Inflammatory macrophage treated with lipopolysaccharide for 1 hour (primary cell): ENCODE data around the gene SLC17A4.
"Not testable (repeated sequence)": the region's sequence is repeated elsewhere in the genome, so short reads cannot be mapped to it uniquely, and the experiment has no call there.

Experiments
- DNase-seq, 2 donors: peaks; one replicate each; pipeline ENCODE4 v3.0.0-alpha.2; 2020 to 2022

SLC17A4 gene, protein sequence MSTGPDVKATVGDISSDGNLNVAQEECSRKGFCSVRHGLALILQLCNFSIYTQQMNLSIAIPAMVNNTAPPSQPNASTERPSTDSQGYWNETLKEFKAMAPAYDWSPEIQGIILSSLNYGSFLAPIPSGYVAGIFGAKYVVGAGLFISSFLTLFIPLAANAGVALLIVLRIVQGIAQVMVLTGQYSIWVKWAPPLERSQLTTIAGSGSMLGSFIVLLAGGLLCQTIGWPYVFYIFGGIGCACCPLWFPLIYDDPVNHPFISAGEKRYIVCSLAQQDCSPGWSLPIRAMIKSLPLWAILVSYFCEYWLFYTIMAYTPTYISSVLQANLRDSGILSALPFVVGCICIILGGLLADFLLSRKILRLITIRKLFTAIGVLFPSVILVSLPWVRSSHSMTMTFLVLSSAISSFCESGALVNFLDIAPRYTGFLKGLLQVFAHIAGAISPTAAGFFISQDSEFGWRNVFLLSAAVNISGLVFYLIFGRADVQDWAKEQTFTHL

DNA sequence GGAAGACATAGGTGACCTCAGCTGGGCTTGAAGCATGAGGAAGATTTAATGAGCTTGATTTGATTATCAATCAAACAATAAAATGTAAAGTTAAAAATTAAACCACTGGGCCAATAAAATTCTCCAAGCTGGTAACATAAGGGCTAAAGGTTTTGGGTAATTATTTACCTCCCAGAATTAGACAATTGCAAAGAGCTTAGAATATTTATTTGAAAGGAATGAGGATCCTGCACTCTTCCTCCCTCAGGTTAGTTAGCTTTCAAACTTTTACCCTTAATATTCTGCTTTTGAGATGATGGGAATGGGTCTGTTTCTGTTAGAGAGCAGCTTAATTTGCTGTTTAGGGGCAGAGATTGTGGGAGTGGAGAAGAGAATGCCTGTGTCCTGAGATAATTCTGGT, at the start of gene SLC17A4:
SLC17A4 (plus strand) TSS at position 208 of the 400 bp plus-strand sequence. CDS start 7,221 bp downstream, outside the sequence.
- DNase-seq, result no peak

DNA sequence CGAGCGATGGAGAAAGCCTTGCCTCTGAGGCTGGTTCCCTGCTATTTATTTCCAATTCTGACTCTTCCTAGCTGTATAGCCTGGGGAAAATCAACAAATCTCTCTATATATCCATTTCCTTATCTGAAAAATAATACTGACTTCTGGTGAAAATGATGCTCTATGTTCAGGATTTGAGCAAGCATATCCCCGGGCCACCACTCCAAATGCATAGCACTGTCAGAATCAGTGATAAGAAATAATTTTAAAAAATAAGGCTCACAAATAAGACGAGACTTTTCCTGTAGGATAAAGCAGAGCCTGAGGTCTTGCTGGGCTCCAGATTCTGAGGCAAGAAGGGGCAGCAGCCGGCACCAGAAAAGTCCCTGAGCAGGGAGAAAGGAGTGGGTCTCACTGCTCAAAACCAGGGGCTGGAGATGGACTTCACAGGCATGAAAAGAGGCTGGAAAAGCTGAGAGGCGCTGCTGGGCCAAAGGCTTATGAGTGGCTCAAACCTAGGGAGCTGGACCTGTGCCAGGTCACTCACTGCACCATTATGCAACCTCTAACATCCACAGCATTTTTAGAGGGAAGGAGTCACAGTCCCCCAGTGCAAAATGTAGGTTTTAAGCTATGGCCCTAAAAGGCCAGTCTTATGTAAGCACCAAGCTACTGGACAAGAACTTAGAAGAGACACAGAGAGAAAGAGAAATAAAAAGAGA, 48.1 kb upstream of the SLC17A4 start:
- DNase-seq, result no peak

DNA sequence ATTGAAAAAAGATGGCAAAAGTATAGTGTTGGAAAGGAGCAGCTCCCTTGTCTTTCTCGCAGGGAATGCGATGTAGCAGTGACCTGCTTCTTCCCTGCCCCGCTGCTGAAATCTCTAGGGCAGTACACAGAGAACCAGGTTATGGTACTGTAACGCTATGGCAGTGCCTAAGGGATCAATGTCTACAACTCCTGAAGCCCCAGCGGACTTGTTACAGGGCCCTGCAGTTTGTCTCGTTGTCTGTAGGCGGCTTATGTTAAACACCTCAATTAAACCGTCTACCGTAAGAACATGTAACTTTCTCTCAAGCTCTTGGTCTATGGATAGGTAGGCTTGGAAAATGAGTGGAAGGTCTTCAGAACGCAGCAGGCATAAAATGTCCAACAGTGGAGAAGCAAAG, 44.8 kb upstream of the SLC17A4 start:
- no peak for DNase-seq

DNA sequence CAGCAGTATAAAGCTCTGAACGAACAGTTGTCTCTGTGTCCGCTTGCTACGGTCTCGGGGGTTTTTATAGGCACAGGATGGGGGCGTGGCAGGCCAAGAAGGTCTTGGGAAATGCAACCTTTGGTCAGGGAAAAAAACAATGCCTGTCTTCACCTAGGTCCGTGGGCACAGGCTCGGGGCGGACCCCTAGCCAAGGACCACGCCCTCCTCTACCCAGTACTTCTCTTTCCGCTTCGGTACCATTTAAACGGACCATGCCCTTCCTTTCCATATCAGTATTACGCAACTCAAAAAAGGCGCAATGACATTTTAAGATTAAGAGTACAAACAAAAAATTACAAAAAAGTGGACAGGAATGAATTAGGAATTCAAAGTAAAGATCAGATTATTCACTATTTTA, 44.3 kb upstream of the SLC17A4 start:
- no peak for DNase-seq

DNA sequence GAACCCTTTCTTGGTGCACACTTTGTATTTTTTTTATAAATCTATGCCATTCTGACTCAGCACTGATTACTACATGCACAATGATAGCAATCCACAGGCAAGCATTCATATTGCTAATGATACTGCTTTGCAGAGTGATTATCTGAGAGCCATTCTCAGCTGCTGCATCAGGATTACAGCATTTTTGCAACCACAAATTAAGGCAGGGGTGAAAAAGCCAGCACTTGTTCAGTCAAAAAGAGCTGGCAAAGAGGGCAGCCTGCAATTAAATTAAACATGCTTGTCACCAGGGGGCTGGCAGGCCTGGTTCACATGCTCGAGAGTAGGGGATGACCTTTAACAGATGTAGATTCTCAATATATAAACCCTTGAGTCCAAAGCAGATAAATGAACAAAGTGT, 40.7 kb upstream of the SLC17A4 start:
- no peak for DNase-seq

DNA sequence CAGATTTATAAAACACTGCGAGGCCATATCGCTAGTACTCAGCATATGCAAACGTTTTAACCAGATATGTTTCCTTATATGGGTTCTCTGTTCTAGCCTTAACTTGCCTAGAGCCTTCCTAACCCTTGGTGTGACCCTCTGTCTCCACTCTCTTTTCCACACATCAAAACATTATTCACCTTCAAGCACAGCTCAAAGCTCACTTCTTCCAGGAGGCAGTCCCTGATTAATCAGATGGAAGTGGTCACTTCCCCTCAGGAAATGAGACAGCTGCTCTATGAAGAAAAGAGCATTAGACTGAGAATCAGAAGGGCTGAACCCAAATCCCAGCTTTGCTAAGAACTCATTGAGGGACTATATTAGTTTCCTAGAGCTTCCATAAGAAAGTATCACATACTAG, 39.8 kb upstream of the SLC17A4 start:
- DNase-seq, result no peak

DNA sequence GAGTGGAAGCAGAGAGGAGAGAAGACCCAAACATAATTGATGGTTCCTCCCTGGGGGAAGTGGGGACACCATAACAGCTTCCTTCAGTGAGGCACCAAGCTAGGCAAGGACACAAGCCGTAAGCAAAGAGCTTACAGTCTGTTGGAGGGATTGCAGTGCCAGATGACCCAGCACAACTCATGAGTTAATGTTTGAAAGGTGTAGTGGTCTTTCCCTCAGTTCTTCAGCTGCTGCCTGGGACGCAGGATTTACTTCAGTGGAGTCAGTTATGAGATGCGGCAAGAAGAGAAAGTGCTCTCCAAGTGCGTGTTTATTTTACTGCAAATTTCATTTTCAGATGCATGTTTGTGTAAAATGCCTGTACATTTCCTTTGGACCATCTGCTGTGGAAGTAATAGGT, 38.7 kb upstream of the SLC17A4 start:
- DNase-seq, result no peak

DNA sequence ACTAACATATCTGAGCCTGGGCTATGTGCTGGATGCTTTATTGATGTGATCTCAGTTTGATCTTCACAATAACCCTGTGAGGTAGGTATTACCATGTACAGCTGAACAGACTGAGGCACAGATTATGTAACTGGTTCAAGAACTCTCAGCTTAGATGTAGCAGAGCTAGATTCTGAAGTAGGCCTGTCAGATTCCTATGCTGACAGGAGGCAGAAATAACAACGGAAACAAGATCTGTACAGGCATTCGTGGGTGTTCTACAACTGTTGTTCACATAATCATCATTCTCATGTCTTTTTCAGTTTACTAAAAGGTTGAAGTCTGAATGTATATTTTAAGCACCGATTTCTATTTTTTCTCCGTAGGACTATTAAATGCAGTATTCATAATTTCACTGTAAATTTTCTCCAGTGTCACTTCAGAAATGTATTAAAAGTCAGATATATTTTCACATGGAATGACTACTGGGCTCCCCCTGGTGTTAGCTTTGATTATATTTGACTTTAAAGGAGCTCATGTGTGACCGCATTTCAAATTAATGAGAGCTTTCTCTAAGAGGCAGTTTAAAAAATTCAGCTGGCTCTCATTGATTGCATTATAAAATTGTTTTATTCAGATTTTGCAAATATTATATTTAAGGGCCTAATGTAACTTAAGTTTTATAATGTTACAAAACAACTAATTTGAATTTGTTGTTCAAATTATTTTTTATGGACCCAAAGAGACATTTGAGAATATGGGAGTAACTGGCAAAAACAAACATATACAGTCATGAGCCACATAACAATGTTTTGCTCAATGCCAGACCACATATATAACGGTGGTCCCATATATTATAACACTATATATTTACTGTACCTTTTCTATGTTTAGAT, 36.4 kb upstream of the SLC17A4 start:
- peak; percentile 12 to 55 for DNase-seq

DNA sequence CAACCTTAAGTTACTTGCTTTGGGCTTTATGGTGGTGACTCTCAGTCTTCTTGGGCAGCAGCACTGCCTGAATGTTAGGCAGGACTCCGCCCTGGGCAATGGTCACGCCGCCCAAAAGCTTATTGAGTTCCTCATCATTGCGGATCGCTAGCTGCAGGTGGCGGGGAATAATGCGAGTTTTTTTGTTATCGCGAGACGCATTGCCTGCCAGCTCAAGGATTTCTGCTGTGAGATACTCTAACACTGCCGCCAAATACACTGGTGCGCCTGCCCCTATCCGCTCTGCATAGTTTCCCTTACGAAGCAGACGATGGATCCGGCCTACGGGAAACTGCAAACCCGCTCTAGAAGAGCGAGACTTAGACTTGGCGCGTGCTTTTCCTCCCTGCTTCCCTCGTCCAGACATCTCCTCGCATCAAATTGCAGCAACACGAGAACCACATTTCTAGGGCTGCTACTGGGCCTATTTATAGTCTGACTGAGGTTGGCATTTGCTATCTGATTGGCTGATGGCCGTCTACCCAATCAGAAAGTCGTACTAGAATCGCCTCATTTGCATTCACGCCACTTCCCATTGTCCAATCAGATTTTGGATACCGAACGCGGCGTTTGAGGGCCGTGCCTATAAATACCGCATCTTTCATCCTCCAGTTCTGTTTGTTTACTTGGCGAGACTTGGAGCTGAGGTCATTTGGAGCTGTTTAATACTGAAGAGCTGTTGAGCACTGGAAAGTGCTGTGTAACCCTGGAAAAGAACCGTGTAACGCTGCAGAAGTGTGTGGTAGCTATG, 28.2 kb upstream of the SLC17A4 start:
- no peak for DNase-seq

DNA sequence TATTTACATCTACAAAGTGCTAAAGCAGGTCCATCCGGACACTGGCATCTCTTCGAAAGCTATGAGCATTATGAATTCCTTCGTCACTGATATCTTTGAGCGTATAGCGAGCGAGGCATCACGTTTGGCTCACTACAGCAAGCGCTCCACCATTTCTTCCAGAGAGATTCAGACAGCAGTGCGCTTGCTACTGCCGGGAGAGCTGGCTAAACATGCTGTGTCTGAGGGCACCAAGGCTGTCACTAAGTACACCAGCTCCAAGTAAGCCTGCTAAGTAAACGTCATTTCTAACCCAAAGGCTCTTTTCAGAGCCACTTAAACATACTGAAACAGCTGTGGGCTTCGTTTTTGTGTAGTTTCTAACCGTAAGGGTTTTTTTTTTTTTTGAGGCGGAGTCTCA, 27.5 kb upstream of the SLC17A4 start:
- no peak for DNase-seq

DNA sequence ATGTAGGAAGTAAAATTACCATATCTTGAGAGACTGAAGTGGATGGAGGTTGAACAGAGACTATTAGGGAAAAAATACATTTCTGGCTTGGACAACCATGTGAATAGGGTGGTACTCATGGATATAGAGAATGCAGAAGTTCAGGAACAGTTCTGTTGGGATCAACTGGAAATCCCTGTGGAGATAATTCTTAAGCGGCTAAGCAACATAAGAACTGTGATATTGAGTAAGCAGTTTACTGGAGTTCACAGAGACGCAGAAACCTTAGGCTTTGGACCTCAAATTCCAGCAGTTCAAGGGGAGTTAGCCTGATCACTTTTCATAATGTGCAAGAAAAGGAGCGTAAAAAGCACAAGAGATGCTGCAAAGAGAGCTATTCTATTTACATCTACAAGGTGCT, 23.6 kb upstream of the SLC17A4 start:
- DNase-seq, result no peak

DNA sequence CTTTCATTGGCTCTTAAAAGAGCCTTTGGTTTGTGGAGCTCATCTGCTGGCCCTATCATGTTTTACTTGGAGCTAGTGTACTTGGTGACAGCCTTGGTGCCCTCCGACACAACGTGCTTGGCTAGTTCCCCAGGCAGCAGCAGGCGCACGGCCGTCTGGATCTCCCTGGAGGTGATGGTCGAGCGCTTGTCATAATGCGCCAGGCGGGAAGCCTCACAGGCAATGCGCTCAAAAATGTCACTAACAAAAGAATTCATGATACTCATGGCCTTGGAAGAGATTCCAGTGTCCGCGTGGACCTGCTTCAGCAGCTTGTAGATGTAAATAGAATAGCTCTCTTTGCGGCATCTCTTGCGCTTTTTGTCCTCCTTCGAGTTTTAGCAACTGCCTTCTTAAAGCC, 22.8 kb upstream of the SLC17A4 start:
- no peak for DNase-seq

DNA sequence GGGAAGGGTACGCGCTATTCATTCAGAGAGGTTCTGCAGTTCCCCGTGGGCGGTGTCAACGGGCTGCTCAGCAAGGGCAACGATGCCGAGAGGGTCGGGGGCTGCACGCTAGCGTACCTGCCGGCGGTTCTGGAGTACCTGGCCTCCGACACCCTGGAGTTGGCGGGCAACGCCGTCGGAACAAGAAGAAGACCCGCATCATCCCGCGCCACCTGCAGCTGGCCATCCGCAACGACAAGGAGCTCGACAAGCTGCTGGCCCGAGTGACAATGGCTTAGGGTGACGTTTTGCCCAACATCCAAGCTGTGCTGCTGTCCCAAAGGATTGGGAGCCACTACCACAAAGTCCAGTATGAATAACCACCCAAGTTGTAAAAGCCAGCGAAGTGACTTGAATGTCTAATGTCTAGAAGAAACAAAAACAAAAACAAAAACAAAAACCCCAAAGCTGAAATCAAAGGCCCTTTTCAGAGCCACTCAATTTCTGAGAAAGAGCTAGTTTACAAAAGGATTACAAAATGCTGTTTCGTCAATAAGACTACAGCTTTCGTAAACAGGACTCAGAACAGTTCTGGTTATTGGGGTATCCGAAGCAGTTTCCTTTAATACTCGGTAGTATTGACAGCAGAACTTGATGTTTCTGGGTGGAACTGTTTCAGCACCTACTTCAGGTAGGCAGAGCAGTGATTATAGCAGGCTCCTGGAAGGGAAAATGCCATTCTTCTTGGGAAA, 21.9 kb upstream of the SLC17A4 start:
- DNase-seq, result no peak

DNA sequence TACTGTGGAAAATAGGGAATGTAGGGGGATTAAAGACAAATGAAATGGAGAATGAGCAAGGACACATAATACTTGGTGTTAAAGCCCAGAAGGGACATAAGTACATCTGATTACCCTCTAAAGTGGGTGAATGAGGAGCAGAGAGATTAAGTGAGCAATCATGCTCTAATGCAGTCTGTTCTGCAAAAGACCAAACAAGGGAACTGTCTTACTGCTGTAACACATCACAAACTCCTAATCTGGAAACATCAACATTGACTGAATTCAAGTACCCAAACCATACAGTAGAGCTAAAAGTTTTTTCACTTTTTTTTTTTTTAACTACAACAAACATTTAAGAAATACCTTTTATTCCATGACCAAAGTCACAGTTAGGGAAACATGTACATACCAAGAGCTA, 19.3 kb upstream of the SLC17A4 start:
- no peak for DNase-seq

DNA sequence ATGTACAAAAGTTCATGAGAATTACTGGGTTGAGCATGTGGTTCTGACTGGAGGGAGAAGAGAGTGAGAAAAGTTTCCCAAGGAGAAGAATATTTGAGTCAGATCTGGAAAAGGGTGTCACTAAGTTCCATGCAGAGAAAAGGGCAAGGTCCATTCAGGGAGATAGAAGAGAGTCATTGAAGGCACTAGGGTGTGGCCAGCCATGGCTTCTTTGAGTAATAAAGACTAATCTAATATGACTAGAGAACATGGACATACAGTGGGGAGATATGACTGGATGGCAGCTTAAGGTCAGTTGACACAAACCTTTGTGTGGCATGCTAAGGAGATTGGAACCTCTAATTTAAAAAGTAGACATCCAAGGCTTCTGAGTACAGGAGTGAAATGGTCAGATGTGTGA, 10.7 kb upstream of the SLC17A4 start:
- no peak for DNase-seq

DNA sequence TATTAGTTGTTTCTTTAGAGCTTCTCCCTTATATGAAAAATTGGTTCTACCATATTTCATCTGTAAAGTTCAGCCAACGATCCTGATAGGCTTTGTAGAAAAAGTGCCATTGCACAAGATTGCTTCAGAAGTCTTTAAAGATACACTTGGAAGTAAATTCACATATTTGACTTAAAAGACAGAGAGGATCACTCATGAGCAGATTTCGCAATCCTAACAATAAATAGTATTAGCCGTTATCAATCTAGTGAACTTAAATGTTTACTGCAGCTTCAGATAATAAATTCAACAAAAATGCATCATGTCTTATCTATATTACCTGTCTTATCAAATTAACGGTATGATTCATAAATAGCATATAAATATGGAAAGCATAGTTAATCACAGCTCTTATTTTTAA, 8.7 kb upstream of the SLC17A4 start:
- no peak for DNase-seq

DNA sequence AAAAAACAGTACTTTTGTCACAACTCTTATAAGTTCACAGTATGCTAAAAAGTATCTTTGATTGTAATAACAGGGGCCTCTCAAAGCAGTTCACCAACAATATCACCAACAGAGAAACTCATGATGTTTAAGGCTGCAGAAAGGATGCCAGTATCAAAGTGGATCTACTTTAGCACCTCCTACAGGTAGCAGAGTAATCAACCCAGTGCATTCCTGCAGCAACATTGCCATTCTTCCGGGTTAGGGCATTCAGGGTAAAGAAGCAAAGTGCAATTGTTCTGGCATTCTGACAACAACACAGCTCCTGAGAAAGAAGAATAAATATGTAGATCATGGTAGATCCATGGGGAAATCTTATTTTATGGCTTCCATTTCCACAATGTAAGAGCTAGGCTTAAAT, 7.6 kb upstream of the SLC17A4 start:
- DNase-seq, result no peak

DNA sequence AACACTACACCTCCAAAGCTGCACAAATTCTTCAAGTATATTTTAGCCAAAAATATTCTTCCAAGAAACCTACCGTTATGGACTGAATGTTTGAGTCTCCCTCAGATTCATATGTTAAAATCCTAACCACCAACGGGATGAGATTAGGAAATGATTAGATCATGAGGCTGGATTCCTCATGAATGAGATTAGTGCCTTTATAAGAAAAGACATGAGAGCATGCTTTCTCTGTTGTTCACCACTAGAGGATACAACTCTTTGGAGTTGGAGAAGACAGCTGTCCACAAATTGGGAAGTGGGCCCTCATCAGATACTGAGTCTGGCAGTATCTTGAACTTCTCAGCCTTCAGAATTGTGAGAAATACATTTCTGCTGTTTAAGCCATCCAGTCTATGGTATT, 7.1 kb upstream of the SLC17A4 start:
- no peak for DNase-seq

DNA sequence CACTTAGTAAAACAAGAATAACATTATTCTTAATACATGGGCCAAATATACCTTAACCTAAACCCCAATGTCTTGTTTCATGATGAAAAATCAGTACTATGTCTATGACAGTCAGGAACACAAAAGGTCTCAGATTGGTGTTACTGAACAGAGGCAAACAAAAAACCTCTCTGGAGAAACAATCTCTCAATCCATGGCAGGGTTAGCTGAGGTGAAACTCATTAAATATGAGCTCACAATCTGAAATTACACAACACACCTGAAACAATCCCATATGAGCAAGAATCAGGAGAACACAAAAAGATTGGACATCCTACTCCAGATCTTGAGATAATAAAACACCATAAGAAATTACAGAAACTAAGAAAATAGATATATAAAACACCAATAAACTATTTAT, 6.5 kb upstream of the SLC17A4 start:
- no peak for DNase-seq

DNA sequence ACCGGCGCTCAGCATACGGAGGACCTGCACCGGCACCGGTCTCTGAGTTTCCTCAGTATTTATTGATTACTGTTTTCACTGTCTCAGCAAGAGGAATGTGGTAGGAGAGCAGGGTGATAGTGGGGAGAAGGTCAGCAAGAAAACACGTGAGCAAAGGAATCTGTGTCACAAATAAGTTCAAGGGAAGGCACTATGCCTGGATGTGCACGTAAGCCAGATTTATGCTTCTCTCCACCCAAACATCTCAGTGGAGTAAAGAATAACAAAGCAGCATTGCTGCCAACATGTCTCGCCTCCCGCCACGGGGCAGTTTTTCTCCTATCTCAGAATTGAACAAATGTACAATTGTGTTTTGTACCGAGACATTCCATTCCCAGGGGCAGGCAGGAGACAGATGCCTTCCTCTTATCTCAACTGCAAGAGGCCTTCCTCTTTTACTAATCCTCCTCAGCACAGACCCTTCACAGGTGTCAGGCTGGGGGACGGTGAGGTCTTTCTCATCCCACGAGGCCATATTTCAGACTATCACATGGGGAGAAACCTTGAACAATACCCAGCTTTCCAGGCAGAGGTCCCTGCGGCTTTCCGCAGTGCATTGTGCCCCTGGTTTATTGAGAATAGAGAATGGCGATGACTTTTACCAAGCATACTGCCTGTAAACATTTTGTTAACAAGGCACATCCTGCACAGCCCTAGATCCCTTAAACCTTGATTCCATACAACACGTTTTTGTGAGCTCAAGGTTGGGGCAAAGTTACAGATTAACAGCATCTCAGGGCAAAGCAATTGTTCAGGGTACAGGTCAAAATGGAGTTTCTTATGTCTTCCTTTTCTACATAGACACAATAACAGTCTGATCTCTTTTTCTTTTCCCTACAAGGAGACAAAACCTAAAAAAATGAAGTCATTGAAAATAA, 5.7 kb upstream of the SLC17A4 start:
- DNase-seq, result not testable (repeated sequence)

DNA sequence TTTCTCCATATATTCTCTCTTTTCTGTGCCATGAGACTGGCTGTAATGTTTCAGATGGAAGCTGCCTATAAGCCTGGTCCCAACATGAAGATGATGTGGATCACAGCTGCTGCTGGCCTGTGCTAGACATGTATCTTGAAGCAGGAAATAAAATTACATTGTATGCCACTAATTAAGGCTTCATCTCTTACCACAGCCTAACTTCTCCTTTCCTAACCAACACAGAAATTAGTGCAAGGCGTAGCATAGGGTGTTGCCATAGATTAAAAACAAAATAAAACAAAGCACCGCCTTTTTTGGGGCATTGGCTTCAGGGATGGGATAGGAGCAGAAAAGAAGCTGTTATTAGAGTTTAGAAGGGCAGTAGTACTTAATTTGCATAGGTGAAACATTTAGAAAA, 4.7 kb upstream of the SLC17A4 start:
- DNase-seq, result peak; percentile 4 to 9
